HG02943 (cell line): Measurements from ENCODE around the gene RGL2.
A peak's percentile ranks its signal among the peaks of the same experiment; 100 is the strongest.
"Not testable (repeated sequence)": the region's sequence is repeated elsewhere in the genome, so short reads cannot be mapped to it uniquely, and the experiment has no call there.

Experiments
- ATAC-seq: cut with Tn5 transposase; IDR thresholded peaks from one replicate; pipeline ENCODE4 v1.9.1; 2021; ENCODE audit warnings: mild to moderate bottlenecking, low read depth, moderate library complexity; ENCODE audit not compliant: unreplicated experiment

Gene RGL2

GRCh38 chr6:33275795-33276580, 22.8 kb downstream of the RGL2 start:
- ATAC-seq = not testable (repeated sequence)

GRCh38 chr6:33273924-33274902, 24.5 kb downstream of the RGL2 start:
- no peak for ATAC-seq

GRCh38 chr6:33273129-33273923, 25.4 kb downstream of the RGL2 start:
- ATAC-seq = no peak

DNA sequence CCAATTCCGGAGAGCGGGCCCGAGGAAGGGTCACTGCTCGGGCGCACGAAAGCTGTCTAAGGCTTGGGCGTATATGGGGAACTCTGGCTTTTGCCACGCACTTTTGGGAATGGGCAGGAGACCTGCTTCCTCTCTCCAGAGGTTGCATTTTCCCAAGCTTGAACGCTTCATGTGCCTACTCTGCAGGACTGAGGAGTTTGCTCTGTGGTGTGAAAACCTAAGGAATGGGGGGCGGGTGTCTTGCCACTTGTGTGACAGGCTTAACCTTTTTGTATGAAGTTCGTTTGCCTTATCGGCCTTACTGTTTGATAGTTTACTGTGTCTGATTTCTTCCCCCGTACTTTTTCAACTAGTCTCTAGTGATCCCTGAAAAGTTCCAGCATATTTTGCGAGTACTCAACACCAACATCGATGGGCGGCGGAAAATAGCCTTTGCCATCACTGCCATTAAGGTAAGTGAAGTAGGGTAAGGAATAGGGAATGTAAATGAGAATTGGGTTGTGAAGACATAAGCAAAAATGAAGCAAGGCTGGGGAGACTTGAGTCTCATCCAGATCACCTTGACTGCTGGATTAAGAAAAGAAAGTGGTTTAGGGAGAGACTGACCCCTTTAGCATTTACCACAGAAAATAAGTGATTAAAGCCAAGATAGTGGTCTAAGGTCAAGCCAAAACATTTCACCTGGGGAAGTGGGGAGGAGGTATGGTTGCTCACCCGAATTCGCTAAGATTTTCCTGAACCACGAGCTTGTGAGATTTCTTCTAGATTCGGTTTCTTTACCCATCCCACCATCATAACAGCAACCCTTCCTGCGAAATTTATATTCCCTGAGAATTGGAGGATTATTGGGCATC, 26.2 kb downstream of the RGL2 start:
- ATAC-seq = peak; percentile 19

DNA sequence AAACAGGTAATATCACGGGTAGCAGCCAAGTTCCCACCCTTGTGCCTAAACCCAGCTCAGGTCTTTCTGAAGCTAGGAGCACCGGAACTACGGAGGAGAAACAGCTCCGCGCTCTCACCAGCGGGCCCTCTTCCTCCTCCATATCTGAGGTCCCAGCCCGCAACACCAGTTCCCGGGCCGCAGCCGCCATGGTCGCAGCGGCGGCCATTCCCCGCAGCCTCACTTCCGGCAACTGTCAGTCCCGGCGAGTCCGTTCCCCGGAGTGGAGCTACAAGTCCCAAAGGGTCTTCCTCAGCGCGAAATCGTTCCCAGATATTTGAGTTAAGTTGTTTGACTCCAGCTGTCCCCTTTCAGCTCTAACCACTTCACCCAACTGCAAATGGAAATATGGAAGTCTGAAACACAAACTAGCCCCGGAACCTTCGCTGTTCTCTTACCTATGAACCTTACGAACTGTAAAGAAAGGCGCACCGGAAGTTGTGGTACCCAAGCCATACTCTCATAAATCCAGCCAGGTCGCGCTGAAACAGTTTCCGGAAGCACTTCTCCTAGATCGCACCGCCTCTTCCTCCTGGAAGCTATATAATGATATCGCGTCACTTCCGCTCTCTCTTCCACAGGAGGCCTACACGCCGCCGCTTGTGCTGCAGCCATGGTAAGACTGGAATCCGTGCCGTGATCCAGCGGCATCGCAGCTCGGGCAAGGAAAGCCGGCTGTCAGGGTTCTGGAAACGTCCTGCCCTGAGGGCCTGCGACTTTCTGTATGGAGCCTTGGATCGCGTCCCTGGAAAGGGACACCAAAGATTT, 27.1 kb downstream of the RGL2 start, which contains the start of the genes RPS18 and VPS52:
RPS18 (plus strand) TSS at position 608 of the 807 bp plus-strand sequence; CDS start at position 653, 45 bp downstream.
VPS52 (minus strand) TSS at position 409 of the 807 bp plus-strand sequence; CDS start at position 208, 201 bp downstream.
- ATAC-seq = peak; percentile 74

GRCh38 chr6:33271117-33271467, 27.6 kb downstream of the RGL2 start:
- peak; percentile 22 for ATAC-seq

- ATAC-seq = no peak
Measured at GRCh38 chr6:33264015-33264414, 34.7 kb downstream of the RGL2 start.

DNA sequence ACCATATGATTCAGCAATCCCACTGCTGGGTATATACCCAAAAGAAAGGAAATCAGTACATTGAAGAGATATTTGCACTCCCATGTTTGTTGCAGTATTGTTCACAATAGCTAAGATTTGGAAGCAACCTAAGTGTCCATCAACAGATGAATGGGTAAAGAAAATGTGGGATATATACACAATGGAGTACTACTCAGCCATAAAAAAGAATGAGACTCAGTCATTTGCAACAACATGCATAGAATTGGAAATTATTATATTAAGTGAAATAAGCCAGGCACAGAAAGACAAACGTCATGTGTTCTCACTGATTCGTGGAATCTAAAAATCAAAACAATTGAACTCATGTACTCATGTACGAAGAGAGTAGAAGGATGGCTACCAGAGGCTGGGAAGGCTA, 36.3 kb downstream of the RGL2 start:
- ATAC-seq = not testable (repeated sequence)

- ATAC-seq = no peak
Measured at GRCh38 chr6:33259032-33259431, 39.7 kb downstream of the RGL2 start.

GRCh38 chr6:33254591-33254990, 44.2 kb downstream of the RGL2 start:
- no peak for ATAC-seq

GRCh38 chr6:33252759-33253158, 46.0 kb downstream of the RGL2 start:
- ATAC-seq = no peak

- ATAC-seq = no peak
Measured at GRCh38 chr6:33251395-33252012, 47.2 kb downstream of the RGL2 start.

GRCh38 chr6:33250731-33251130, 48.0 kb downstream of the RGL2 start:
- no peak for ATAC-seq

DNA sequence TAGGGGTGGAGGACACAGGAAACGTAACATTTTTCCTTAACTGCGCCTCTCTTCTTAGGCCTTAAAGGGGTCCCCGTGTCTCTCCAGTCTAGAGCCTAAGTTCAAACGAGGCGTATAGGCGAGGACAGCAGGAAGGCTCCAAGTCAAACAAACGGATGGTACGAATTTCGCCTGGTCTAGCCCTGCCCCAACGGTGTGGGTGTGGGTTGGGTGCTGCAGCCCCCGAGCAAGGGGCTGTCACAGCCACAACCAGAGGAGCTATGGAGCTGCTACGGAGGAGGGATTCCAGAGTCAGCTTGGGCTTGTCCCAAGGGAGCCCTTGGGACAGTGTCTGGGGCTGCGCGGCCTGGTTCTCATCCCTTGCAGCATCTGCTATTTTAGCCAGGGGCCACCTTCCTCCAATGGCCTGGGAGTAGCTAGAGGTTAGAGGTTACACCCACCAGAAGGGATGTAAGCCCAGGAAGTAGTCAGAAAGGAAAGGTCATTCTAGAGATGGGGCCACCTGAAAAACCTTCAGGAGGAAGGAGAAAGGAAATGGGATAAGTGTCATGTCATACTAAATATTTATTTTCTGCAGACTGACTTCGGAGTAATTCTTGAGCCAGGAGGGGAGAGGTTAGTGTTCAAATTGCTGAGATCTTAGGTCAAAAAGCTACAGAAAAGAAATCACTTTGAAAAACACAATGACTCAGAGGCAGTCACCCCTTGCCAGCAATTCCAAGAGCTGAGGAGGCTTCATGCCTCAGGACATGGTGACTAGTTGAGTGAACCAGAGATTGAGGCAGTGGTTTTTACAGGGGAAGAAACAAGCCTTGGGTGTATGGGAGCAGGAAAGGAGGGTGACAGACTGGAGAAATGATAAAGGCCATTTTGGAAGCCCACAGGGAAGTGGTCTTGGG, 48.8 kb downstream of the RGL2 start:
- ATAC-seq = no peak

DNA sequence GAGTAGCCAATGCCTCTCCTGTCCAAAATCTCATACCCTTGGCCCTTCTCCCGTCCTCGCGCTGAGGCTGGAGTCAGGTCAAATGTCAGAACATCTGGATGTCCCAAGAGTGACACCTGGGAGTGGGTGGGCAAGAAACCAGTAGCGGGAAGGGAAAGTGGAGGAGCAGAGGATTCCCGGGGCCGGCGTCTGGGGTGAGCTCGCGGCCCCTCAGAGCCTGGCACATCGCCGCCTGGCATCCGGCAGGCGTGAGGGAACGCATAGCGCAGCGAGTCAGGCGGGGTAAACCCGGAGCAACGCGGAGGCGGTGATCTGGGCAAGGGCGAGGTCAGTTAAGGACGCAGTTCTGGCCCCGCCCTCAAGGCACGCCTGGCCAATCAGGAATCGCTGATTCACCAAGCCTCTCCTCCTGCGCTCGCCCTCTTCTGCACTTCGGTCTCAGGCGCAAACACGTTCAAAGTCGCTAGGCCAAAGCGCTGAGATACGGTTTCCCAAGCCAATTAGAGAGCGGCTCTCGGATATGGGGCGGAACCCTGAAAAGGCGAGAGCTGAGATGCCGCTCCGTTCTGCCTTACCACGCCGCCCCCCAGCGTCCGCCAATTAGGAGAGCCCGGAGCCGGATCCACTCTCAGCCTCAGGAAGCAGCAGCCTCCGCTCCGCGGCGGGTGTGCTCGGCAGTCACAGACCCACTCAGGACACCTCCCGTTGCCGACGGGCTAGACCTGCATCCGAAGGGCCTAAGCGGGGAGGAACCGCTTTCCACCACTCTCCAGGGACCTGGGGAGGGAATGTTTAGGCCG, 49.6 kb downstream of the RGL2 start:
- ATAC-seq = peak; percentile 80

- ATAC-seq = no peak
Measured at GRCh38 chr6:33248643-33248931, 50.2 kb downstream of the RGL2 start.
